Stimulated activated naive CD4-positive, alpha-beta T cell treated with Interleukin-2 at 50 U/mL for 16 hours (primary cell): ENCODE data around the gene C3orf20.

Source experiments
- DNase-seq: peaks from one replicate; lab custom pipeline; 2025; lab: John Stamatoyannopoulos, UW

Gene C3orf20

GRCh38 chr3:14758959-14759358 is 84.0 kb downstream of the C3orf20 start:
- DNase-seq = no peak

- no peak for DNase-seq
Observed at GRCh38 chr3:14760185-14760584, 85.2 kb downstream of the C3orf20 start.

- DNase-seq = no peak
Observed at GRCh38 chr3:14761121-14761672, 86.3 kb downstream of the C3orf20 start.

- no peak for DNase-seq
Observed at GRCh38 chr3:14761866-14762265, 86.9 kb downstream of the C3orf20 start.

- DNase-seq = no peak
Observed at GRCh38 chr3:14762701-14763100, 87.8 kb downstream of the C3orf20 start.

GRCh38 chr3:14764331-14765059 is 89.6 kb downstream of the C3orf20 start:
- no peak for DNase-seq

- no peak for DNase-seq
Observed at GRCh38 chr3:14765060-14765400, 90.1 kb downstream of the C3orf20 start.

GRCh38 chr3:14765576-14766427 is 90.9 kb downstream of the C3orf20 start:
- DNase-seq = no peak

GRCh38 chr3:14766428-14767244 is 91.7 kb downstream of the C3orf20 start:
- no peak for DNase-seq

- no peak for DNase-seq
Observed at GRCh38 chr3:14767245-14768051, 92.5 kb downstream of the C3orf20 start.

- no peak for DNase-seq
Observed at GRCh38 chr3:14768182-14768790, 93.3 kb downstream of the C3orf20 start.

- no peak for DNase-seq
Observed at GRCh38 chr3:14768881-14769280, 93.9 kb downstream of the C3orf20 start.

- DNase-seq = no peak
Observed at GRCh38 chr3:14769544-14770325, 94.8 kb downstream of the C3orf20 start.

GRCh38 chr3:14770591-14770990 is 95.7 kb downstream of the C3orf20 start:
- no peak for DNase-seq

- no peak for DNase-seq
Observed at GRCh38 chr3:14771593-14772497, 96.9 kb downstream of the C3orf20 start.

GRCh38 chr3:14772533-14773138 is 97.7 kb downstream of the C3orf20 start:
- DNase-seq = no peak

GRCh38 chr3:14773281-14773680 is 98.3 kb downstream of the C3orf20 start:
- DNase-seq = no peak

- no peak for DNase-seq
Observed at GRCh38 chr3:14773691-14774128, 98.8 kb downstream of the C3orf20 start.

GRCh38 chr3:14774431-14774830 is 99.5 kb downstream of the C3orf20 start:
- no peak for DNase-seq
